HK-2 (cell line): ENCODE data around the gene TBRG4.
"Not testable (repeated sequence)": the region's sequence is repeated elsewhere in the genome, so short reads cannot be mapped to it uniquely, and the experiment has no call there.

Experiments used
- DNase-seq: peaks from one replicate; pipeline ENCODE4 v3.0.0-alpha.2; 2018; ENCODE audit not compliant: unreplicated experiment

TBRG4 gene

GRCh38 chr7:45111298-45112223 lies at the start of gene TBRG4:
Gene TBRG4, minus strand, starts transcription at chr7:45111697. Its CDS starts 2,460 bp downstream, at chr7:45109237.
- DNase-seq: peak; percentile 94

GRCh38 chr7:45161138-45161537 lies 49.6 kb upstream of the TBRG4 start:
- DNase-seq: no peak

GRCh38 chr7:45160417-45160881 lies 49.0 kb upstream of the TBRG4 start:
- DNase-seq: no peak

GRCh38 chr7:45159296-45159695 lies 47.8 kb upstream of the TBRG4 start:
- DNase-seq: no peak

GRCh38 chr7:45158471-45158870 lies 47.0 kb upstream of the TBRG4 start:
- DNase-seq: no peak

- no peak for DNase-seq
These were observed 46.3 kb upstream of the TBRG4 start, which contains the start of gene RAMP3 for GRCh38 chr7:45157653-45158401. Gene RAMP3, plus strand, starts transcription at chr7:45157791. Its CDS starts 38 bp downstream, at chr7:45157829.

- DNase-seq: no peak
These were observed 45.8 kb upstream of the TBRG4 start for GRCh38 chr7:45157286-45157652.

GRCh38 chr7:45156516-45157272 lies 45.2 kb upstream of the TBRG4 start:
- no peak for DNase-seq

GRCh38 chr7:45155941-45156340 lies 44.4 kb upstream of the TBRG4 start:
- no peak for DNase-seq

GRCh38 chr7:45155357-45155900 lies 43.9 kb upstream of the TBRG4 start:
- DNase-seq: no peak

- DNase-seq: not testable (repeated sequence)
These were observed 42.4 kb upstream of the TBRG4 start for GRCh38 chr7:45153861-45154260.

GRCh38 chr7:45153233-45153632 lies 41.7 kb upstream of the TBRG4 start:
- no peak for DNase-seq

GRCh38 chr7:45151967-45152366 lies 40.5 kb upstream of the TBRG4 start:
- no peak for DNase-seq

- DNase-seq: no peak
These were observed 39.7 kb upstream of the TBRG4 start for GRCh38 chr7:45151131-45151684.

GRCh38 chr7:45150199-45150598 lies 38.7 kb upstream of the TBRG4 start:
- DNase-seq: no peak

- DNase-seq: no peak
These were observed 38.1 kb upstream of the TBRG4 start for GRCh38 chr7:45149606-45150005.

GRCh38 chr7:45148653-45148973 lies 37.1 kb upstream of the TBRG4 start:
- DNase-seq: no peak

- no peak for DNase-seq
These were observed 36.6 kb upstream of the TBRG4 start for GRCh38 chr7:45147858-45148652.

- DNase-seq: no peak
These were observed 35.3 kb upstream of the TBRG4 start for GRCh38 chr7:45146531-45147379.

- DNase-seq: no peak
These were observed 34.4 kb upstream of the TBRG4 start for GRCh38 chr7:45145881-45146280.
